Astrocyte of the spinal cord (primary cell): Measurements from ENCODE around the gene OAS1.

Source experiments
- DNase-seq: peaks from one replicate; pipeline ENCODE4 v3.0.0; 2011; ENCODE audit warnings: low read depth, low spot score
- H3K4me3 ChIP-seq: 2 replicates; pipeline ENCODE4 v1.5.1; 2011; ENCODE audit warnings: low read depth, mild to moderate bottlenecking, low read length, moderate library complexity
- CTCF ChIP-seq: IDR thresholded peaks from 2 replicates; pipeline ENCODE4 v1.5.1; 2012; ENCODE audit warnings: low read depth, mild to moderate bottlenecking, low read length, inconsistent platforms
- in situ Hi-C: cut with HindIII; loops from 2 replicates; pipeline ENCODE4 v1.10.0; 2017; ENCODE audit warnings: low sequenced_read_pairs

OAS1 gene

GRCh38 chr12:112938751-112939150 is 32.0 kb downstream of the OAS1 start:
- no peak for TF ChIP-seq CTCF
- H3K4me3 ChIP-seq, result peak overlapping the region; percentile 63
- peak; percentile 10 for DNase-seq
- in situ Hi-C loops, result no loop called here

- DNase-seq, result no peak
- TF ChIP-seq CTCF, result no peak
- in situ Hi-C loops, result no loop called here
- no peak overlapping the region for H3K4me3 ChIP-seq
Measured at GRCh38 chr12:112939761-112940381, 33.1 kb downstream of the OAS1 start.

- DNase-seq, result no peak
- no peak overlapping the region for H3K4me3 ChIP-seq
- TF ChIP-seq CTCF, result no peak
- in situ Hi-C loops, result no loop called here
Measured at GRCh38 chr12:112941528-112942335, 35.0 kb downstream of the OAS1 start.

GRCh38 chr12:112942572-112942971 is 35.8 kb downstream of the OAS1 start:
- TF ChIP-seq CTCF, result no peak
- H3K4me3 ChIP-seq, result no peak overlapping the region
- no peak for DNase-seq
- in situ Hi-C loops, result no loop called here

GRCh38 chr12:112944024-112944690 is 37.4 kb downstream of the OAS1 start:
- in situ Hi-C loops, result no loop called here
- no peak for TF ChIP-seq CTCF
- DNase-seq, result no peak
- no peak overlapping the region for H3K4me3 ChIP-seq

GRCh38 chr12:112945515-112945914 is 38.8 kb downstream of the OAS1 start:
- in situ Hi-C loops, result no loop called here
- DNase-seq, result no peak
- no peak overlapping the region for H3K4me3 ChIP-seq
- no peak for TF ChIP-seq CTCF
